Keratinocyte (primary cell): ENCODE measurements around the gene A4GALT. TPM values are rescaled to one million over a fixed set of nuclear protein-coding genes. Genes with fewer than 3 reads are reported as not detected.

ENCODE experiments used
- DNase-seq: peaks from one replicate; pipeline ENCODE4 v3.0.0-alpha.2; 2011; ENCODE audit warnings: low read depth, missing footprints, low spot score
- FAIRE-seq: peaks from 2 replicates; lab custom pipeline; 2011; peaks lifted over from hg19 to GRCh38; lab: Jason Lieb, UNC
- H2AFZ ChIP-seq: 2 replicates; pipeline ENCODE4 v1.6.0; 2012; ENCODE audit warnings: low read length, control low read depth, inconsistent platforms; ENCODE audit not compliant: control insufficient read depth
- H3K27ac ChIP-seq: 2 replicates; pipeline ENCODE4 v1.5.1; 2011; ENCODE audit warnings: low read length; ENCODE audit not compliant: control insufficient read depth, insufficient read depth
- H3K27me3 ChIP-seq: 3 replicates; pipeline ENCODE4 v1.6.0; 2011; ENCODE audit warnings: low read length; ENCODE audit not compliant: control insufficient read depth, insufficient read depth; ENCODE audit errors: extremely low read depth
- H3K36me3 ChIP-seq, 2 experiments: 2 replicates in 1 of 2; 3 replicates in 1 of 2; pipeline ENCODE4 v1.5.1; 2011; ENCODE audit warnings: low read length in 2 of 2, mild to moderate bottlenecking in 1 of 2; ENCODE audit not compliant: control insufficient read depth in 2 of 2, insufficient read depth in 2 of 2; ENCODE audit errors: extremely low read depth in 1 of 2
- H3K4me1 ChIP-seq: 3 replicates; pipeline ENCODE4 v1.5.1; 2011; ENCODE audit warnings: low read length; ENCODE audit not compliant: control insufficient read depth, insufficient read depth; ENCODE audit errors: extremely low read depth
- H3K4me2 ChIP-seq: 3 replicates; pipeline ENCODE4 v1.6.0; 2011; ENCODE audit warnings: low read depth, low read length; ENCODE audit not compliant: control insufficient read depth, insufficient read depth; ENCODE audit errors: extremely low read depth
- H3K4me3 ChIP-seq, 3 experiments: fragments of 200-600 bp in 1 of 3; sonication (generic) in 1 of 3; 2 replicates in 2 of 3; 3 replicates in 1 of 3; pipeline ENCODE4 v1.5.1; 2011 to 2016; ENCODE audit warnings: low read length in 3 of 3, mild to moderate bottlenecking in 3 of 3, control low read depth in 2 of 3, inconsistent platforms in 1 of 3, low read depth in 1 of 3, mixed read lengths in 1 of 3, mixed run types in 1 of 3, moderate library complexity in 1 of 3; ENCODE audit not compliant: control insufficient read depth in 2 of 3, insufficient read depth in 2 of 3; ENCODE audit errors: extremely low read depth in 1 of 3
- H3K79me2 ChIP-seq: 2 replicates; pipeline ENCODE4 v1.6.0; 2012; ENCODE audit warnings: low read length; ENCODE audit not compliant: control insufficient read depth, insufficient read depth
- H3K9ac ChIP-seq: 3 replicates; pipeline ENCODE4 v1.6.0; 2011; ENCODE audit warnings: low read length; ENCODE audit not compliant: control insufficient read depth, insufficient read depth; ENCODE audit errors: extremely low read depth
- H3K9me1 ChIP-seq: 3 replicates; pipeline ENCODE4 v1.6.0; 2011; ENCODE audit warnings: low read length; ENCODE audit not compliant: control insufficient read depth, insufficient read depth; ENCODE audit errors: extremely low read depth
- H3K9me3 ChIP-seq: 2 replicates; pipeline ENCODE4 v1.5.1; 2012; ENCODE audit warnings: low read depth, low read length; ENCODE audit not compliant: control insufficient read depth
- H4K20me1 ChIP-seq: 3 replicates; pipeline ENCODE4 v1.6.0; 2011; ENCODE audit warnings: low read length; ENCODE audit not compliant: control insufficient read depth, insufficient read depth; ENCODE audit errors: extremely low read depth
- CTCF ChIP-seq, 3 experiments: IDR thresholded peaks in 1 of 3; conservative IDR thresholded peaks in 1 of 3; optimal IDR thresholded peaks in 1 of 3; 2 replicates in 2 of 3; 3 replicates in 1 of 3; pipeline versions ENCODE3 to v1.5.1; 2011; ENCODE audit warnings: low read length in 3 of 3, mild to moderate bottlenecking in 3 of 3, moderate library complexity in 2 of 3, control low read depth in 1 of 3, inconsistent platforms in 1 of 3; ENCODE audit not compliant: insufficient read depth in 2 of 3; ENCODE audit errors: extremely low read depth in 1 of 3
- EZH2 ChIP-seq: IDR thresholded peaks from one replicate; pipeline ENCODE4 v1.6.1; 2012; ENCODE audit warnings: inconsistent platforms, mild to moderate bottlenecking, low read length, moderate library complexity
- dilution Hi-C: fragments of 300-500 bp; cut with MboI; formaldehyde crosslinking; loops from one replicate; pipeline ENCODE4 v1.7.0; 2020; ENCODE audit warnings: low sequenced_read_pairs; ENCODE audit not compliant: extremely low pct_ligation_motif_present
- polyA plus RNA-seq, 5 experiments: library from polyadenylated mRNA; depleted of rRNA in 3 of 5; stranded (reverse) in 3 of 5; stranded (forward) in 1 of 5; unstranded in 1 of 5; fragments of >200 nt; gene quantifications; 1 replicate in 1 of 5; 2 replicates in 3 of 5; 3 replicates in 1 of 5; pipeline versions ENCODE4 v1.2.1 to v1.2.3, GENCODE V29; 2011 to 2012; ENCODE audit warnings: missing spikeins in 2 of 5, low read depth in 1 of 5, low replicate concordance in 1 of 5

Gene A4GALT
- polyA plus RNA-seq, 1 donor (not counting 4 experiments of a cell fraction or from before 2014, with no cell fraction given) = 1.6 TPM

DNA sequence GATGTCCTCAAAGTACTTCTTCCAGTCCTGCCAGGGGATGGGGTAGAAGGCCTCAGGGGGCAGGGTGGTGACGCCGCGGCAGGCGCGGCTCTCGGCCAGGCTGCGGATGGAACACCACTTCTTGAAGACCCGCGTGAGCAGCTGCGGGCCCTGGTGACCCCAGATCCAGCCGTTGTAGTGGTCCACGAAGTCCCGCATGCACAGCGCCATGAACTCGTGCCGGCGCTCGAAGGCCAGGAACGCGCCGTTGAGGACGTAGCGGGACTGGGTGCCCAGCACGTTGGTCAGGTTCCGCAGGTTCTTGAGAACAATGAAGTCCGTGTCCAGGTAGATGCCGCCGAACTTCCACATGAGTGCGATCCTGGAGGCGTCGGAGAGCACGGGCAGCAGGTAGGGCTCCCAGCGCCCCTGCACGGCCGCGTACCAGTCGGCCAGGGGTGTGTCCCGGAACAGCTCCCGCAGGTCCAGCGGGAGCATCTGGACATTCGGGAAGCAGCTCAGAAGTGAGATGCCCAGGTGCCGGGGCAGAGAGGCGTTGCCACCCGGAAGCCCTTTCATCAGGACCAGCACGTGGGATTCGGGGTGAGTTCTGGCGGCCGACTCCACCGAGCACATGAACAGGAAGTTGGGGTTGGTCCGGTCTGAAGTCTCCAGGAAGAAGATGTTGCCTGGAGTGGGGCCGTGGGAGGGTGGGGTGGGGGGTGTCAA, 27.5 kb downstream of the A4GALT start:
- H3K79me2 ChIP-seq = no peaks in the 10 kb centered on the region
- no peaks in the 10 kb centered on the region for H3K27me3 ChIP-seq
- H3K27ac ChIP-seq = no peak overlapping the region
- no peak overlapping the region for H3K4me2 ChIP-seq
- dilution Hi-C loops = no loop called here
- H3K9me3 ChIP-seq = no peaks in the 10 kb centered on the region
- no peak overlapping the region for H3K9ac ChIP-seq
- H3K4me1 ChIP-seq = peaks cover 24% of the 10 kb centered on the region
- H3K9me1 ChIP-seq = no peaks in the 10 kb centered on the region
- TF ChIP-seq EZH2 (no peak), CTCF (optimal IDR thresholded peaks at IDR 0.05 in 1 of 3, IDR thresholded peaks at IDR 0.05 in 1 of 3, conservative IDR thresholded peaks at IDR 0.05 in 1 of 3; ENCODE audit: extremely low read depth in 1 of 3, insufficient read depth in 2 of 3, low read length in 3 of 3) (no peak)
- H3K4me3 ChIP-seq = no peak overlapping the region
- no peaks in the 10 kb centered on the region for H4K20me1 ChIP-seq
- FAIRE-seq (no peak), DNase-seq (no peak)
- H3K36me3 ChIP-seq = peaks cover 3 to 5% of the 10 kb centered on the region in 2 experiments
- no peak overlapping the region for H2AFZ ChIP-seq

DNA sequence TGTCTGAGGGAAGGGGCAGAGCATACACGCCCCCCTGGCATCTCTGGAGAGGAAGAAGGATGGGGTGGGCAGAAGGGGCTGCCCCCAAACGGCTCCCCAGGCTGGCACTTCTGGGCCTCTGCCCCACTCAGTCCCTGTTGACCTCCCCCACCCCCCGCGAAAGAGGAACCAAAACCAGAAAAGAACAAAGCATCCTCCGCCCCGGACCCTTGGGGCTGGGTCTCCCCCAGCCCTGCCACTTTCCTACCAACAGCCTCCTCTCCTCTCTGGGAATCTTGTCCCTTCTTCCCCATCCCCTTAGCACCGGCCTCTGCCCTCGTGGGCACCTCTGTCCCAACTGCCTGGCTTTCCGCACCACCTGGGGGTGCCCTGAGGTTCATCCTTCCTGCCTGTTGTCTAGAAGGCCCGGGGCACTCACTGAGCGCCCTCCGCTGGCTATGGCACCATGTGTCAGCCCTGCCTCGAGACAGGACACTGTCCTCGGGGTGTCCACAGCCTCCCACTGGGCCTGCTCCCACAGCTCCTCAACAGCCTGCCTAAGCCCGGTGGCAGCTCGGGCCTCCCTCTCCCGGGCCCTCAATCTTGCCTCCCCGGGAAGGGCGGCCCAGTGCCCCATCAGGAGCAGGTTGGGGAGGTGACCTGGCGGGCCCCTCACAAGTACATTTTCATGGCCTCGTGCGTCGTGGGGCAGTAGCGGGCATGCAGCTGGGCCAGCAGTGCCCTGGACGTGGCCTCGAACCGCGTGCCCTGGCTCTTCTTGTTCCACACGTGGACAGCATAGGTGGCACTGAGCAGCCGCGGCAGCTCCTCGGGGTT, 28.2 kb downstream of the A4GALT start:
- peaks cover 27% of the 10 kb centered on the region for H3K4me1 ChIP-seq
- H3K79me2 ChIP-seq = no peaks in the 10 kb centered on the region
- FAIRE-seq (no peak), DNase-seq (no peak)
- H3K4me2 ChIP-seq = no peak overlapping the region
- no peaks in the 10 kb centered on the region for H3K27me3 ChIP-seq
- no peaks in the 10 kb centered on the region for H4K20me1 ChIP-seq
- H2AFZ ChIP-seq = no peak overlapping the region
- no peaks in the 10 kb centered on the region for H3K9me3 ChIP-seq
- dilution Hi-C loops = no loop called here
- peak in 1 of 3 experiments; percentile 49 for TF ChIP-seq CTCF (optimal IDR thresholded peaks at IDR 0.05 in 1 of 3, IDR thresholded peaks at IDR 0.05 in 1 of 3, conservative IDR thresholded peaks at IDR 0.05 in 1 of 3; ENCODE audit: extremely low read depth in 1 of 3, insufficient read depth in 2 of 3, low read length in 3 of 3)
- no peak for TF ChIP-seq EZH2
- H3K4me3 ChIP-seq = no peak overlapping the region
- no peak overlapping the region for H3K27ac ChIP-seq
- H3K9ac ChIP-seq = no peak overlapping the region
- peaks cover 3 to 5% of the 10 kb centered on the region in 2 experiments for H3K36me3 ChIP-seq
- no peaks in the 10 kb centered on the region for H3K9me1 ChIP-seq
